Activated naive CD4-positive, alpha-beta T cell treated with anti-CD3 and anti-CD28 coated beads, Interleukin-2, amount 50 U/mL, for 72 hours (primary cell): ENCODE measurements around the gene KATNIP. TPM values are rescaled to one million over a fixed set of nuclear protein-coding genes. Genes with fewer than 3 reads are reported as not detected.
A peak's percentile ranks its signal among the peaks of the same experiment; 100 is the strongest.

Experiments used
- ATAC-seq, 2 donors: fragments of 150-1000 bp; cut with Tn5 transposase; 2 replicates each; pipeline ENCODE4 v1.10.0; 2021; ENCODE audit warnings: mild to moderate bottlenecking in 2 of 2, moderate library complexity in 2 of 2
- DNase-seq, 2 donors: peaks; one replicate each; pipeline ENCODE4 v3.0.0; 2021 to 2022; ENCODE audit warnings: low spot score in 2 of 2
- H3K27ac Mint-ChIP-seq, 2 donors: one replicate each; pipeline ENCODE4 v1.8.0; 2022; ENCODE audit warnings: mild to moderate bottlenecking in 2 of 2, mixed read lengths in 2 of 2
- H3K36me3 Mint-ChIP-seq, 2 donors: one replicate each; pipeline ENCODE4 v1.8.0; 2022; ENCODE audit warnings: mixed read lengths in 2 of 2
- H3K9me3 Mint-ChIP-seq, 2 donors: one replicate each; pipeline ENCODE4 v1.8.0; 2022; ENCODE audit warnings: mixed read lengths in 2 of 2
- total RNA-seq, 2 donors: library from RNA; stranded (reverse); gene quantifications; one replicate each; pipeline ENCODE4 v1.2.3, GENCODE V29; 2022

Gene KATNIP
- total RNA-seq = 10 to 100 TPM; 15.0 to 18.3 TPM

GRCh38 chr16:27549746-27550581, at the start of gene KATNIP, which contains the start of gene GTF3C1:
Gene KATNIP, plus strand, starts transcription at chr16:27550144. Its CDS starts 27 bp downstream, at chr16:27550171.
Gene GTF3C1, minus strand, starts transcription at chr16:27549913. Its CDS starts 23 bp downstream, at chr16:27549890.
- peak; percentile 100 for DNase-seq
- Mint-ChIP-seq H3K27ac (peak within 1 kb of the TSS; percentile 99 to 100), H3K36me3 (peaks cover 4 to 12% of the 10 kb centered on the region in 2 donors), H3K9me3 (no peaks in the 10 kb centered on the region)
- ATAC-seq = peak; percentile 98 to 99

- Mint-ChIP-seq H3K9me3 (no peaks in the 10 kb centered on the region), H3K36me3 (peaks cover 9 to 26% of the 10 kb centered on the region in 2 donors), H3K27ac (peak overlapping the region in 1 of 2 donors; percentile 27)
- ATAC-seq (no peak), DNase-seq (no peak)
Observed at GRCh38 chr16:27500801-27501200, 49.1 kb upstream of the KATNIP start.

- peaks cover 9 to 26% of the 10 kb centered on the region in 2 donors for H3K36me3 Mint-ChIP-seq
- H3K9me3 Mint-ChIP-seq = no peaks in the 10 kb centered on the region
- peak overlapping the region; percentile 52 to 69 for H3K27ac Mint-ChIP-seq
- no peak for DNase-seq
- no peak for ATAC-seq
Observed at GRCh38 chr16:27503662-27504061, 46.3 kb upstream of the KATNIP start.

GRCh38 chr16:27505297-27506236, 44.4 kb upstream of the KATNIP start:
- ATAC-seq = no peak
- Mint-ChIP-seq H3K36me3 (peaks cover 9 to 21% of the 10 kb centered on the region in 2 donors), H3K9me3 (no peaks in the 10 kb centered on the region), H3K27ac (no peak overlapping the region)
- DNase-seq = no peak

GRCh38 chr16:27506771-27507170, 43.2 kb upstream of the KATNIP start:
- H3K9me3 Mint-ChIP-seq = no peaks in the 10 kb centered on the region
- ATAC-seq (no peak), DNase-seq (no peak)
- H3K27ac Mint-ChIP-seq = no peak overlapping the region
- peaks cover 9 to 25% of the 10 kb centered on the region in 2 donors for H3K36me3 Mint-ChIP-seq

- no peaks in the 10 kb centered on the region for H3K9me3 Mint-ChIP-seq
- H3K36me3 Mint-ChIP-seq = peaks cover 8 to 17% of the 10 kb centered on the region in 2 donors
- no peak for ATAC-seq
- no peak overlapping the region for H3K27ac Mint-ChIP-seq
- no peak for DNase-seq
Observed at GRCh38 chr16:27508476-27508875, 41.5 kb upstream of the KATNIP start.

GRCh38 chr16:27511657-27512448, 38.1 kb upstream of the KATNIP start:
- Mint-ChIP-seq H3K9me3 (no peaks in the 10 kb centered on the region), H3K36me3 (peaks cover 0 to 11% of the 10 kb centered on the region in 2 donors), H3K27ac (no peak overlapping the region)
- ATAC-seq (no peak), DNase-seq (no peak)

GRCh38 chr16:27514806-27515205, 35.1 kb upstream of the KATNIP start:
- ATAC-seq (no peak), DNase-seq (no peak)
- H3K27ac Mint-ChIP-seq = peak overlapping the region in 1 of 2 donors; percentile 48
- H3K36me3 Mint-ChIP-seq = peaks cover 0 to 5% of the 10 kb centered on the region in 2 donors
- H3K9me3 Mint-ChIP-seq = no peaks in the 10 kb centered on the region

- no peaks in the 10 kb centered on the region for H3K9me3 Mint-ChIP-seq
- ATAC-seq (peak in 1 of 2 donors; percentile 76), DNase-seq (peak in 1 of 2 donors; percentile 32)
- H3K27ac Mint-ChIP-seq = no peak overlapping the region
- peaks cover 0 to 5% of the 10 kb centered on the region in 2 donors for H3K36me3 Mint-ChIP-seq
Observed at GRCh38 chr16:27515874-27516353, 34.0 kb upstream of the KATNIP start.

GRCh38 chr16:27516365-27516764, 33.6 kb upstream of the KATNIP start:
- ATAC-seq = no peak
- Mint-ChIP-seq H3K36me3 (peaks cover 0 to 5% of the 10 kb centered on the region in 2 donors), H3K27ac (no peak overlapping the region), H3K9me3 (no peaks in the 10 kb centered on the region)
- no peak for DNase-seq

- H3K9me3 Mint-ChIP-seq = no peaks in the 10 kb centered on the region
- H3K27ac Mint-ChIP-seq = no peak overlapping the region
- no peak for ATAC-seq
Observed at GRCh38 chr16:27517664-27518063, 32.3 kb upstream of the KATNIP start.

GRCh38 chr16:27518226-27518625, 31.7 kb upstream of the KATNIP start:
- DNase-seq (no peak), ATAC-seq (no peak)
- Mint-ChIP-seq H3K9me3 (no peaks in the 10 kb centered on the region), H3K36me3 (no peaks in the 10 kb centered on the region), H3K27ac (no peak overlapping the region)

More at GRCh38 chr16:27517664-27518063, 32.3 kb upstream of the KATNIP start:
- no peak for DNase-seq
- H3K36me3 Mint-ChIP-seq = no peaks in the 10 kb centered on the region

- ATAC-seq = no peak
Observed at GRCh38 chr16:27520982-27521673, 28.8 kb upstream of the KATNIP start.

GRCh38 chr16:27522173-27522707, 27.7 kb upstream of the KATNIP start:
- Mint-ChIP-seq H3K9me3 (no peaks in the 10 kb centered on the region), H3K27ac (no peak overlapping the region), H3K36me3 (peaks cover 0 to 9% of the 10 kb centered on the region in 2 donors)
- no peak for DNase-seq
- ATAC-seq = no peak

More at GRCh38 chr16:27520982-27521673, 28.8 kb upstream of the KATNIP start:
- Mint-ChIP-seq H3K9me3 (no peaks in the 10 kb centered on the region), H3K27ac (no peak overlapping the region), H3K36me3 (peaks cover 0 to 9% of the 10 kb centered on the region in 2 donors)
- no peak for DNase-seq

GRCh38 chr16:27526180-27526579, 23.8 kb upstream of the KATNIP start:
- DNase-seq (no peak), ATAC-seq (no peak)
- H3K27ac Mint-ChIP-seq = no peak overlapping the region
- peaks cover 0 to 21% of the 10 kb centered on the region in 2 donors for H3K36me3 Mint-ChIP-seq
- no peaks in the 10 kb centered on the region for H3K9me3 Mint-ChIP-seq
